PFSK-1 (cell line): ENCODE data around the gene LONP1.

Experiments used
- POLR2AphosphoS5 ChIP-seq: IDR thresholded peaks from 2 replicates; pipeline ENCODE4 v1.6.1; 2012; ENCODE audit warnings: low read depth, mild to moderate bottlenecking, control low read depth, low read length, moderate library complexity
- REST ChIP-seq, 2 experiments: IDR thresholded peaks; 2 replicates each; pipeline versions ENCODE4 v1.6.1 to v1.8.0; 2011 to 2012; ENCODE audit warnings: low read depth in 2 of 2, low read length in 2 of 2, control low read depth in 1 of 2, inconsistent platforms in 1 of 2, mild to moderate bottlenecking in 1 of 2, moderate library complexity in 1 of 2; ENCODE audit not compliant: insufficient read depth in 1 of 2
- SIN3A ChIP-seq: IDR thresholded peaks from 2 replicates; pipeline ENCODE4 v1.6.1; 2012; ENCODE audit warnings: mild to moderate bottlenecking, low read length, moderate library complexity, borderline replicate concordance; ENCODE audit not compliant: insufficient read depth

- TF ChIP-seq POLR2AphosphoS5 = 0 out of 2 replicates have a peak, but pooled peaks have one; percentile 19
- TF ChIP-seq SIN3A = no peak
- TF ChIP-seq REST (IDR thresholded peaks at IDR 0.05; ENCODE audit: insufficient read depth in 1 of 2, low read depth in 2 of 2, low read length in 2 of 2) = no peak
Observed at GRCh38 chr19:5694167-5694955, 25.6 kb downstream of the LONP1 start.
